Adrenal gland (tissue), 5 donors: ENCODE data around the gene AP1M1.

ENCODE experiments used
- CTCF ChIP-seq, 6 experiments: fragments of 450-650 bp in 4 of 6; fragments of 200-600 bp in 2 of 6; sonication (generic) in 1 of 6; IDR thresholded peaks; 1 replicate in 5 of 6; 2 replicates in 1 of 6; pipeline versions ENCODE4 v1.5.1 to v1.8.0; 2016 to 2021; ENCODE audit warnings: antibody characterized with exemption in 6 of 6, mild to moderate bottlenecking in 2 of 6, moderate library complexity in 1 of 6
- POLR2A ChIP-seq, 2 donors: fragments of 450-650 bp; IDR thresholded peaks; one replicate each; pipeline ENCODE4 v1.6.1; 2017; ENCODE audit warnings: antibody characterized with exemption in 2 of 2, mild to moderate bottlenecking in 2 of 2, moderate library complexity in 1 of 2
- donor health status: DM: no; HTN: no; CAD: no.

GRCh38 chr19:16190198-16190597 is 7.5 kb upstream of the AP1M1 start:
- TF ChIP-seq POLR2A (IDR thresholded peaks at IDR 0.05) (no peak), CTCF (IDR thresholded peaks at IDR 0.05) (no peak)
